GM18505 (cell line): ENCODE data around the gene PCDHA5.
"Not testable (repeated sequence)": the region's sequence is repeated elsewhere in the genome, so short reads cannot be mapped to it uniquely, and the experiment has no call there.

ENCODE experiments used
- ATAC-seq: cut with Tn5 transposase; IDR thresholded peaks from one replicate; pipeline ENCODE4 v1.9.1; 2021; ENCODE audit not compliant: unreplicated experiment
- POLR2A ChIP-seq: IDR thresholded peaks from 4 replicates; pipeline ENCODE4 v1.6.1; 2011; ENCODE audit warnings: borderline replicate concordance; ENCODE audit not compliant: insufficient read depth, insufficient read length; ENCODE audit errors: extremely low read depth

Gene PCDHA5

GRCh38 chr5:140821375-140822280 lies at the start of gene PCDHA5:
PCDHA5 (plus strand) TSS chr5:140821613.
- no peak for TF ChIP-seq POLR2A
- no peak for ATAC-seq

GRCh38 chr5:140780512-140780911 lies 40.9 kb upstream of the PCDHA5 start:
- no peak for TF ChIP-seq POLR2A
- ATAC-seq, result no peak

- ATAC-seq, result no peak
- no peak for TF ChIP-seq POLR2A
These were observed 35.3 kb upstream of the PCDHA5 start, which contains the start of gene PCDHA1 for GRCh38 chr5:140785905-140786686. PCDHA1 (plus strand) TSS chr5:140786140.

- ATAC-seq, result not testable (repeated sequence)
These were observed 34.0 kb upstream of the PCDHA5 start for GRCh38 chr5:140787422-140787821.

GRCh38 chr5:140787849-140788504 lies 33.4 kb upstream of the PCDHA5 start:
- ATAC-seq, result not testable (repeated sequence)

GRCh38 chr5:140791089-140791488 lies 30.3 kb upstream of the PCDHA5 start:
- no peak for TF ChIP-seq POLR2A
- ATAC-seq, result no peak

- no peak for TF ChIP-seq POLR2A
- ATAC-seq, result no peak
These were observed 26.7 kb upstream of the PCDHA5 start, which contains the start of gene PCDHA2 for GRCh38 chr5:140794595-140795258. PCDHA2 (plus strand) TSS chr5:140794852.

GRCh38 chr5:140795259-140795641 lies 26.2 kb upstream of the PCDHA5 start:
- no peak for TF ChIP-seq POLR2A
- ATAC-seq, result no peak

GRCh38 chr5:140796072-140796717 lies 25.2 kb upstream of the PCDHA5 start:
- ATAC-seq, result not testable (repeated sequence)

GRCh38 chr5:140796718-140797095 lies 24.7 kb upstream of the PCDHA5 start:
- ATAC-seq, result no peak
- TF ChIP-seq POLR2A, result no peak

GRCh38 chr5:140800816-140801493 lies 20.5 kb upstream of the PCDHA5 start, which contains the start of gene PCDHA3:
PCDHA3 (plus strand) TSS chr5:140801057.
- TF ChIP-seq POLR2A, result no peak
- no peak for ATAC-seq

GRCh38 chr5:140801494-140801841 lies 19.9 kb upstream of the PCDHA5 start:
- no peak for ATAC-seq
- TF ChIP-seq POLR2A, result no peak

- not testable (repeated sequence) for ATAC-seq
These were observed 19.0 kb upstream of the PCDHA5 start for GRCh38 chr5:140802381-140802780.
